Measurements from ENCODE around the gene JAG2. TPM values are rescaled to one million over a fixed set of nuclear protein-coding genes. Genes with fewer than 3 reads are reported as not detected.

Gene JAG2
- total RNA-seq, 1 experiment from 2014 or later = 85.9 TPM

GRCh38 chr14:105151838-105152793, 16.5 kb downstream of the JAG2 start (continued):
- no peak for TF ChIP-seq SRF (IDR thresholded peaks at IDR 0.05; ENCODE audit: low read depth)
- TF ChIP-seq POLR2A (IDR thresholded peaks at IDR 0.05; ENCODE audit: borderline replicate concordance, extremely low read depth, insufficient read depth, insufficient read length) = no peak
- no peak for TF ChIP-seq JUND (IDR thresholded peaks at IDR 0.05)

DNA sequence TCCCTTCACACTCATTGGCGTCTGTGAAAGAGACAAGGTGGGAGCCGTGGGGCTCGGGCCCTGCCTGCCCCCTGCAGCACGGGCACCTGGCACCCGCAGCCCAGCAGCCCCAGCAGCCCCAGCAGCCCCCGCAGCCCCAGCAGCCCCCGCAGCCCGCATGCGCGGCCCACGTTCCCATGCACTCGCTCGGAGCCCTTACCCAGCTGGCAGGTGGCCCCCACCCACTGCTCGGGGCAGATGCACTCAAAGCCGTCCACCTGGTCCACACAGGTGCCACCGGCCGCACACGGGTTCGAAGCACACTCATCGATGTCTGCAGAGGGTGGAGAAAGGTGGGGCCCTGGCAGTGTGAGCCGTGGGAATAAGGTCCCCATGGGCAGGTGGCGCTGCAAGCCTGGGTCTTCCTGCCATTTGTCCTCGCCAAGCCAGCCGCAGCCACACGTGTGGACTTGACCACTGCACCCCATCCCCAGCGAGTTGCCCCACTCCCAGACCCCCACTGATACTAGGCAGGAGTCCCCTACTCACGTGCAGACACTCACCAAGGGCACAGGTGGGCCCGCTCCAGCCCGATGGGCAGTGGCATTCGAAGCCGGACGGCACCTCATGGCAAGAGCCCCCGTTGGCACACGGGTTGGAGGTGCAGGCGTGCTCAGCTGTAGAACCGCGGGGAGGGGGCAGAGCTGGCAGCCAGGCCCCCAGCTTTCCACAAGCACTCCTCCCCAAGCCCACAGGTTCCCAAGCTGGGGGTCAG, 17.3 kb downstream of the JAG2 start:
- H3K9me3 ChIP-seq (ENCODE audit: control insufficient read depth in 1 of 2, insufficient read depth in 1 of 2, low read depth in 1 of 2, low read length in 2 of 2) = no peaks in the 10 kb centered on the region
- H3K79me2 ChIP-seq (ENCODE audit: insufficient read depth, low read length) = no peaks in the 10 kb centered on the region
- ChIA-PET RAD21 (ENCODE audit: low non-redundant PET in 1 of 2, low total read pairs in 2 of 2, uncharacterized antibody in 2 of 2, unreplicated experiment in 2 of 2) (no interaction called here), CTCF (no interaction called here), POLR2A (no interaction called here)
- no peak overlapping the region for H3K27ac ChIP-seq (ENCODE audit: low read depth, low read length)
- no peaks in the 10 kb centered on the region for H4K20me1 ChIP-seq (ENCODE audit: insufficient read depth)
- no peaks in the 10 kb centered on the region for H3K4me1 ChIP-seq (ENCODE audit: control insufficient read depth in 1 of 2, insufficient read depth in 2 of 2, low read length in 2 of 2)
- no TSS peak for BruUV-seq (replicated peaks)
- H3K9me2 ChIP-seq (ENCODE audit: insufficient read depth) = no peaks in the 10 kb centered on the region
- peaks cover 7 to 9% of the 10 kb centered on the region in 2 experiments; a peak in 2 of 4 replicates for H3K36me3 ChIP-seq (ENCODE audit: control insufficient read depth in 1 of 2, insufficient read depth in 2 of 2, low read length in 2 of 2)
- ATAC-seq = no peak
- H3K9ac ChIP-seq (ENCODE audit: low read length) = no peak overlapping the region
- H3K27me3 ChIP-seq (ENCODE audit: insufficient read depth, low read length) = no peaks in the 10 kb centered on the region
- H2AFZ ChIP-seq (ENCODE audit: low read depth, low read length, poor library complexity, severe bottlenecking) = no peak overlapping the region
- no peak overlapping the region for H3K4me2 ChIP-seq (ENCODE audit: low read length)
- DNase-seq (ENCODE audit: low read depth, low spot score) = no peak
- intact Hi-C loops (cut with micrococcal nuclease) = no loop called here
- H3K4me3 ChIP-seq (replicated peaks in 1 of 2; ENCODE audit: low read depth in 1 of 2, low read length in 2 of 2) = no peak overlapping the region
- TF ChIP-seq ZFX (IDR thresholded peaks at IDR 0.05) = no peak
- no peak for TF ChIP-seq FOSL1 (IDR thresholded peaks at IDR 0.05; ENCODE audit: low read depth)
- no peak for TF ChIP-seq CBX3 (IDR thresholded peaks at IDR 0.05; ENCODE audit: low read depth)
- TF ChIP-seq YY1 (IDR thresholded peaks at IDR 0.05; ENCODE audit: extremely low read depth, insufficient replicate concordance, low read depth, low read length) = no peak
- TF ChIP-seq JUND (IDR thresholded peaks at IDR 0.05) = no peak
- TF ChIP-seq ATF3 (IDR thresholded peaks at IDR 0.05) = no peak
- TF ChIP-seq MAX (IDR thresholded peaks at IDR 0.05) = no peak
- TF ChIP-seq TCF7L2 (IDR thresholded peaks at IDR 0.05; ENCODE audit: borderline replicate concordance, extremely low read depth, insufficient read depth, insufficient read length) = no peak
- TF ChIP-seq REST (IDR thresholded peaks at IDR 0.05; ENCODE audit: low read depth) = no peak
- TF ChIP-seq CTCF (IDR thresholded peaks at IDR 0.05 in 2 of 3, conservative IDR thresholded peaks at IDR 0.05 in 1 of 3; ENCODE audit: borderline replicate concordance in 1 of 3, insufficient read depth in 1 of 3, low read depth in 2 of 3, low read length in 2 of 3) = no peak
- no peak for TF ChIP-seq POLR2A (IDR thresholded peaks at IDR 0.05; ENCODE audit: borderline replicate concordance, extremely low read depth, insufficient read depth, insufficient read length)
- no peak for TF ChIP-seq ZBTB33 (IDR thresholded peaks at IDR 0.05; ENCODE audit: extremely low read depth, insufficient replicate concordance, low read length)
